Measurements from ENCODE around the gene NFE2L2.
"Not testable (repeated sequence)": the region's sequence is repeated elsewhere in the genome, so short reads cannot be mapped to it uniquely, and the experiment has no call there.

Gene NFE2L2

GRCh38 chr2:177188482-177189469, 75.8 kb downstream of the NFE2L2 start:
- FAIRE-seq = no peak

GRCh38 chr2:177187631-177188312, 76.8 kb downstream of the NFE2L2 start:
- no peak for FAIRE-seq

- FAIRE-seq = not testable (repeated sequence)
Measured at GRCh38 chr2:177186038-177186437, 78.5 kb downstream of the NFE2L2 start.

GRCh38 chr2:177184606-177185005, 79.9 kb downstream of the NFE2L2 start:
- FAIRE-seq = no peak

GRCh38 chr2:177183860-177184259, 80.7 kb downstream of the NFE2L2 start:
- no peak for FAIRE-seq

All from colon (tissue), 2 donors.